NCI-H1694 treated with DMSO at 0.1 percent for 48 hours (cell line): Measurements from ENCODE around the gene PLEKHO1.
A peak's percentile ranks its signal among the peaks of the same experiment; 100 is the strongest.
"Not testable (repeated sequence)": the region's sequence is repeated elsewhere in the genome, so short reads cannot be mapped to it uniquely, and the experiment has no call there.

ENCODE experiments used
- DNase-seq: peaks from one replicate; lab custom pipeline; 2025; lab: John Stamatoyannopoulos, UW

PLEKHO1 gene

DNA sequence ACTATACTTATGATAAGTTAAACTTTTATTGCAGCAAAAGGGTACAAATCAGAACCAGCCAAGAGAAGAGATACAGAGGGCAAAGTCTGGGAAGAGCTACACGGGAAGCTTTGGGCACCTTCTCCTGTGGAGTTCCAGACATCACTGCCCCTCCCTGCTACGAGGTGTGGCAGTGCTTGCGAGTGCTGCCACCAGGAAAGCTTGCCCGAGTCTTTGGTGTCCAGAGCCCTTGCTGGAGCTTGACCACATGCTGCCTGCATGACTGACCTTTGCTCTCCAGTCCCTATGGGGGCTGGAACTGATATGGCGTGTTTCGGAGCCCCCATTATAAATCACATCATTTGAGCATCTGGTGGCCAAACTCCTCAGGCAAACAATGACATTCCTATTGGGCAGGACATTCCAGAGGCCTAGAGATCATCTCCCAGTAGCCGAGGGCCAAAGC is 23.4 kb downstream of the PLEKHO1 start:
- DNase-seq = no peak

DNA sequence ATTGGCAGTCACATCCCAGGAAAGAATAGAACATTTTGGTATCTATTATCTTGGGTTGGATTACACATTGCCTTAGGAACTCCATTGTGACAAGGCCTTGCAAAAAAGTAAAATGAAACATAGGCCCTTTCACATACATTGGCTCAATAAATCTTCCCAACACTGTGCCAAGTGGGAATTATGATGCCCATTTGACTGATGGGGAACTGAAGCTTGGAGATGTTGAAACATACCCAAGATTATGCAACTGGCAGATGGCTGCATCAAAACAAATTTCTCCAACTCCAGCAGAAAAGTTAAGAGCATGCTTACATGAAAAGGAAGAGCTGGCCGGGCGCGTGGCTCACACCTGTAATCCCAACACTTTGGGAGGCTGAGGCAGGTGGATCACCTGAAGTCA is 26.9 kb downstream of the PLEKHO1 start:
- DNase-seq = no peak

DNA sequence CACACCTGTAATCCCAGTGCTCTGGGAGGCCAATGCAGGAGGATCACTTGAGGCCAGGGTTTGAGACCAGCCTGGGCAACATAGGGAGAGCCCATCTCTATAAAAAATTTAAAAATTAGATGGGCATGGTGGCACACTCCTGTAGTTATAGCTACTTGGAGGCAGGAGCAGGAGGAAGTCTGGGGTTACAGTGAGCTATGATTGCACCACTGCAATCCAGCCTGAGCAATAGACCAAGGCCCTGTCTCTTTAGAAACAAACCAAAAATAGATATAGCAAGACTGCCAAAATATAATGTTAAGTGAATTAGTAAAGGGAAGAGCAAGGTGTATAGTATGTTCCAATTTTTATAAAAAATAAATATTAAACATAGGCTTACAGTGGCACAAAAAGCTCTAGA is 28.8 kb downstream of the PLEKHO1 start:
- no peak for DNase-seq

DNA sequence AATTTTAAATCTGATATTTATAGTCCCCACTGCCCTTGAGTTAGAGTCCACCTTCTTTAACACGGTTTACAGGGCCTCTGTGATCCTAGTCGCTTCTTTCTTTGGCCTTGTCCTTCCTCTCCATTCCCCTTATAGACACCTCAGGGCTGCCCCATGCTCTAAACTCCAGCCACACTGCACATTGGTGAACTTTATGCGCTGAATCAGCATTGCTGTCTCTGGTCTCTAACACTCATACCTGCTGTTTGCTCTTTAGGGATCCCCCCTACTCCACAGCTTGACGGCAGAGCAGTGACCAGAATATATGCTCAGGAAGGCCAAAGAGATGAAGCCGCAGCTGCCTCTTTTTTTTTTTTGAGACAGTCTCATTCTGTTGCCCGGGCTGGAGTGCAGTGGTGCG is 30.2 kb downstream of the PLEKHO1 start:
- DNase-seq = no peak

DNA sequence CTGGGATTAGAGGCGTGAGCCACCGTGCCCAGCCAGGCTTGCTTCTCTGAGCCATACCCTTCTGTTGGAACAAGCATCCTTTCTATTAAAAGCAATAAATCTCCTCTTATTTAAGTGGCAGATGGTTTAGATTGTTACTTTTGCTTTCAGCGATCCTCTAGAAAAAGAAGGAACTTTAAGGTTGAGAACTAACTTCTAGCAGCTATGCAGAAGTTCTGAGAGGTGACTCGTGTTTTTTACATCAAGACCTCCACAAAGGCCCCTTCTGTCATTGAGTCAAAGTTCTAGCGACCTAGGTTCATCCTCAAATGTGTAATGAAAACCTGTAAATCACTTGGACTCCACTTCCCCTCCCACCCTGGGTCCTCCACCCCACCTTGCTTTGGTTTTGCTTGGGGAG is 30.8 kb downstream of the PLEKHO1 start:
- no peak for DNase-seq

DNA sequence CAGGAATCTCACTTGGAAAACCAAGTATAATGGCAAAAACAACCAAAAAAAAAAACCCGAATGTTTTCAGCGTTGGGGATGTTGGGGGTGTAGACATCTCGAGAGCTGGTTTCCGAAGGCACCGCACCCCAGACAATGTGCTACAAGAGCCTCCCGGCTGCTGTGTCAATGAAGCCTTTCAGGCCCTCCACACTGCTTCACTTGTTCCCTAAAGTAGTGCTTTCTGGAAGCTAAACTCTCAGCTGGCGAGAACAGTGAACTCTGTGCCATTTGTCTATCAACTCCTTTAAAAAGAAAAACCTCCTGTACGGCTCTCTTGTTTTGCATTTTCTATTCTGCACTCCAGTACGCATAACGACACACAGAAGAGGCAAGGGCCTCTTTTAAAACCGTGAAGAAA is 32.5 kb downstream of the PLEKHO1 start:
- no peak for DNase-seq

DNA sequence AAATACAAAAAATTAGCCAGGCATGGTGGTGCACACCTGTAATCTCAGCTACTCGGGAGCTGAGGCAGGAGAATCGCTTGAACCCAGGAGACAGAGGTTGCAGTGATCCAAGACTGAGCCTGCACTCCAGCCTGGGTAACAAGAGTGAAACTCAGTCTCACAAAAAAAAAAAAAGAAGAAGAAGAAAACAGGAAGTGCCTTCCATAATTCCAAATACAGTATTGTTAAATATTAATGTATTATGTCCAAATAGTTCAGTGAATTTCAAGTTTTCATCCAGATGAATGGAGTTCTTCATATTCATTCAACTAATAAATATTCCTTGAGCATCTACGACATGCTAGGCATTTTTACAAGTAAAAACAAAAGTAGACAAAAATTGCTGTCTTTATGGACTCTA is 33.3 kb downstream of the PLEKHO1 start:
- DNase-seq = no peak

DNA sequence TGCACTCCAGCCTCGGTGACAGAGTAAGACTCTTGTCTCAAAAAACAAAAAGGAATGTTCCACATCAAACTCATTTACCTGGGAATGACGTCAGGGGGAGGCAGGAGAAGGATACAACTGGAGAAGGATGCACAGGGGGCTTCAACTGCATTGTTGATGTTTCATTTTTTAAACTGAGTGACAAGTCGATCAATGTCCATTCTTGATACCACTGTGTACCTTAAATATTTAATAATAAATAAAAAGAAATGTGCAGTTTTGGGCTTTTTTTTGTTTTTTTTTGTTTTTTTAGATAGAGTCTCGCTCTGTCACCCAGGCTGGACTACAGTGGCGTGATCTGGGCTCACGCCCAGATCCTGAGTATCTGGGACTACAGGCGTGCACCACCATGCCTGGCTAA is 35.8 kb downstream of the PLEKHO1 start:
- DNase-seq = no peak

DNA sequence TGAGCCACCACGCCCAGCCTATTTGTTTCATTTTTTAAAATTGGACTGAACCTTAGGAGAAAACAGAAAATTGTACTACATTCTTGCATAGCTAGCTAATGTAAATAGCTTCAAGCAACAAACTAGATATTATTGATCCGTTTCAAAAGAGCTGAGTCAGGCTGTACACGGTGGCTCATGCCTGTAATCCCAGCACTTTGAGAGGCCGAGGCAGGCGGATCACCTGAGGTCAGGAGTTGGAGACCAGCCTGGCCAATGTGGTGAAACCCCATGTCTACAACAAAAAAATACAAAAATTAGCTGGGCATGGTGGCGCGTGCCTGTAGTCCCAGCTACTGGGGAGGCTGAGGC is 36.7 kb downstream of the PLEKHO1 start:
- not testable (repeated sequence) for DNase-seq

DNA sequence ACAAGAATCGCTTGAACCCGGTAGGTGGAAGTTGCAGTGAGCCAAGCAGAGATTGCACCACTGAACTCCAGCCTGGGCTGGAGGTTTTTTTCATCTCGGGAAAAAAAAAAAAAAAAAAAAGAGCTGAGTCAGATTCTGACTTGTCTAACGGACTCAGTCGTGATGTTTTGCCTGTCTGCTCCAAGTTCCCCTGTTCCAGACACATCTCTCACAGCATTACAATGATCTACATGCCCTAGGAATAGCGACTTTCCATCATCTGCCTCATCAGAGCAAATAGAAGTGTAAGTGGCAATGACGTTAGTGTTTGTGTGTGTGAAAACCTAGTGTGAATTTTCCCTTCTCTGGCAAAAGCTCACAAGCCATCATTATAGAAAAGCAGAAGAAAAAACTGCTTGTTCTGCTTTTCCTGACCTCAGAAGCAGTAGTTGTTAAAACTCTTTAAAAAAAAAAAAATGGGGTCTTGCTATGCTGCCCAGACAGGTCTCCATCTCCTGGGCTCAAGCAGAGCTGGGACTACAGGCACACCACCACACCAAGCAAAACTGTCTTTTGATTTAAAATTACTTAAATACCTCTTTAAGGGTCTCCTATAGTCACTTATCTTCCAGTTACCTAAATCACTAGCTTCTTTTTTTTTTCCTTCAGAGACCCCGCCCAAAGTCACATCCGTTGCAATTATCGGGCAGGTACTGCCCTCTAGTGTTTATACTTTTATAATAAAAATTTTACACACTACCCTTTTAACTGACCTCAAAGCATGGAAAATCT is 37.3 kb downstream of the PLEKHO1 start:
- DNase-seq = peak; percentile 84

DNA sequence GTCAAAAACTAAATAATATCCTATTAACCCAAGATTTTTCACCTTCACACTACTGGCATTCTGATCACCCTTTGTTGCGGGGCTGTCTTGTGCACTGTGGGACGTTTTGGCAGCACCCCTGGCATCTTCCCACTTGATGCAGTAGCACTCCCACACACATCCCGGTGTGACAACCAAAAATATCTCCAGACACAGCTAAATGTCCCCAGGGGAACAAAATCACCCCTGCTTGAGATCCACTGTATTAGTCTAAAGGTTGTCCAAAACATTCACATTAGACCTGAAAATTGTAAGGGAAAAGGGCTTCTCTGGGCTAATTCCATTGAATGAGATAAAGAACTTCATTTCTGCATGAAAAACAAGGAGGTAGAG is 37.8 kb downstream of the PLEKHO1 start:
- no peak for DNase-seq

DNA sequence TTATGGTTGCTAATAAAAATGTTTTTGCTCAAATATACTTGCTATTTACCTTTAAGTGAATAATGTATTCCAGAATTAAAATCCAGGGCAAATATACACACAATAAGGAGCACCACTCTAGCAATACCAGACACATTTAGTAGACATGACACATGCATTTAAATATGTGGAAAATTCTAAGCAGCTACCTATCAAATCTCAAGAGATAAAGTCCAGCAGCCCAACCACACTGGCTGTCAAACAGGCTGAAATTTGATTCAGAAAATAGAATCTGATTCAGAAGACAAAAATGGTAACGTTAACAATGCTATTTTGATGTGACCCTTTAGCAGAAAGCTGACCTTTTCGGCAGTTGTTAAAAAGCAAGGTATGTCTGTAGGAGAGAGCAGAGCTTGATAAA is 42.3 kb downstream of the PLEKHO1 start:
- no peak for DNase-seq

DNA sequence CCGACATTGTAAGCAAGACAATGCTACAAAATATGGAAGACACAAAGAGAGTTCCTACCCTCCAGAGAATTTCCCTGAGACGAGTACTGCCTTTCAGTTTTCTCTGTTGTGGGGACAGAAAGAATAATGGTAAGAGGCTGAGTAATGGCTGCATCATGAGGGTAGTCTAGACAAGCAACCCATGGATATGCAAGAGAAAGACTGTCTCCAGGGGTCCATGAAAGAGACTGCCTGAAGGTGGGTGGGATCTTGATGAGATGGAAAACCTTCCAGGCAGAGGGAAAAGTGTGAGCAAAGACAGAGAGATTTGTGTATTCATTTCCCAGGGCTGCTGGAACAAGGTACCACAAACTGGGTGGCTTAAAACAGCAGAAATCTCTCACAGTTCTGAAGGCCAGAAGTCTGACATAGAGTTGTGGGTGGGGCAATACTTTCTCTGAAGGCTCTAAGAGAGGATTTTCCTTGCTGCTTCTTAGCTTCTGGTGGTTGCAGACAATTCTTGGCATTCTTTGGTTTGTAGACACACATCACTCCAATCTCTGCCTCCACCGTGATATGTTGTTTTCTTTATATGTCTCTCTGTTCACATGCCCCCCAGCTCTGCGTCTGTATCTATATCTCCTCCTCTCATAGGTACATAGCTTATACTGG is 44.8 kb downstream of the PLEKHO1 start:
- DNase-seq = no peak

DNA sequence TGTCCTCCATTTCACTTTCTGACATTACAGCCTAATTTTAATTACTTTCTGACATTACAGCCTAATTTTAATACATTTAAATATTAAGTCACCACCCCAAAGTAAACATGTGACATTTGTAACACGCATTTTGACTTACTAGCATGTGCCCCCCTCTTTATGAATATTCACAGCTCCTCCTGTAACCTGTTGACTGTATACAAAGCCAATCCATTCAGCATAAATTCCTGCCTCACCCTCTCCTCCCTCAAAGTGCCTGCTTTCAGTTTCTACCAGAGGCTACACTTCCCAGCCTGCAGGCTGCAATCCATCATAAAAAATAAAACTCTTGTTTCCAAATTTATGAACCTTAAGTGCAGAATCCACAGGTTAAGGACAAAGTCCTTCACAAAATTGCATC is 46.7 kb downstream of the PLEKHO1 start:
- DNase-seq = no peak

DNA sequence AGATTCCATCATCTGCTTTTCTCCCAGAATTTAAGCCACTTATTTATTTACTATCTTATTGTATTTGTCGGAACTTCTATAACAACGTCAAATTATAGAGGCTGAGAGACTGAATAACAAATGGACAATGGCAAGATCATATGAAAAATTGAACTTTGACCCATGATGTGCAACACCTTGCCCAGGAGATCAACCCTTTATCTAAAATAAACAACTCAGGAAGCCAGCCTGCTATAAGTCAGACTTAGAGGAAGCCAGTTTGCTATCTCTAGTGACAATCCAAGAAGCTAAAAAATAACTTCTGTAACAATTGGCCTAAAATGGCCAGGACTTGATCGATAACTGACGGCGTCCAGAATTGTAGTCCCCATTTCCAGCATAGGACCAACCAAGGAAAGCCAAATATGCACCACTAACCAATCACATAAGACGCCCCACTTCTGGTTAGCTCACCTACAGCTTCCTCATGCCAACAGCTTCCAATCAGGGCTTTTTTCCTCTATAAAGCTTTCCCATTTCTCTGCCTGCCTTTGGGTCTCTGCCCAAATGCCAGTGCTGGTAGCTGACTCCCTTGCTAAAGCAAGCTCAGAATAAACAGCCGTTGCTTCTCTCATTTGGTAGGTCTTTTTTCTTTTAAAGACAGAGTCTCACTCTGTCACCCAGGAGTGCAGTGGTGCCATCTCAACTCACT is 57.7 kb downstream of the PLEKHO1 start:
- DNase-seq = no peak

DNA sequence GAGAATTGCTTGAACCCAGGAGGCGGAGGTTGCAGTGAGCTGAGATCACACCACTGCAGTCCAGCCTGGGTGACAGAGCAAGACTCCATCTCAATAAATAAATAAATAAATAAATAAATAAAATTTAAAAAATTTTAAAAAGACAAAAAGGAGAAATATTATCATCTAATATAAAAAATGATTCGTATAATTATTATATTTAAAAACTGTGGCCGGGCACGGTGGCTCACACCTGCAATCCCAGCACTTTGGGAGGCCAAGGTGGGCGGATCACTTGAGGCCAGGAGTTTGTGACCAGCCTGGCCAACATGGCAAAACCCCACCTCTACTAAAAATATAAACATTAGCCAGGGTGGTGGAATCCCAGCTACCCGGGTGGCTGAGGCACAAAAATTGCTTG is 58.7 kb downstream of the PLEKHO1 start:
- DNase-seq = not testable (repeated sequence)
